K562 (cell line): Measurements from ENCODE around the gene RNPEPL1. TPM values are rescaled to one million over a fixed set of nuclear protein-coding genes. Genes with fewer than 3 reads are reported as not detected.

Source experiments
- ATAC-seq: fragments of 200-7000 bp; cut with Tn5 transposase; 3 replicates; pipeline ENCODE4 v1.9.1; 2020; ENCODE audit warnings: moderate library complexity
- BruUV-seq: library from RNA; stranded (reverse); fragments of 400-500 nt; replicated peaks from 2 replicates; lab custom pipeline; 2021; lab: Mats Ljungman, UMichigan
- CTCF ChIA-PET: fragments of 300-600 bp; formaldehyde crosslinking; extraction: SDS; loops from one replicate; lab custom pipeline; 2021; ENCODE audit warnings: low intra/inter-chr PET ratio; lab: Yijun Ruan, JAX
- POLR2A ChIA-PET: fragments of 300-600, 350-650 bp; sonication (Branson Sonifier 250); formaldehyde crosslinking; extraction: SDS; loops from one replicate; lab custom pipeline; 2021; ENCODE audit warnings: antibody characterized with exemption, inconsistent platforms; lab: Yijun Ruan, JAX
- DNase-seq, 4 experiments: peaks; one replicate each; pipeline versions ENCODE4 v3.0.0 to v3.0.0-alpha.2; 2011 to 2018; ENCODE audit warnings: low spot score in 3 of 4, mixed read lengths in 3 of 4; ENCODE audit errors: extremely low read depth in 1 of 4
- FAIRE-seq: peaks from 2 replicates; lab custom pipeline; 2011; peaks lifted over from hg19 to GRCh38; lab: Jason Lieb, UNC
- H2AFZ ChIP-seq: 2 replicates; pipeline ENCODE4 v1.6.0; 2011; ENCODE audit warnings: low read depth, low read length, control low read depth, inconsistent platforms
- H3K27ac ChIP-seq: fragments of 200-600 bp; 3 replicates; pipeline ENCODE4 v1.8.0; 2011; ENCODE audit warnings: low read depth, mild to moderate bottlenecking, control low read depth, inconsistent platforms, low read length, moderate library complexity, mixed read lengths; ENCODE audit errors: extremely low read depth
- H3K27me3 ChIP-seq, 2 experiments: fragments of 300-600 bp in 1 of 2; 2 replicates in 1 of 2; 3 replicates in 1 of 2; pipeline versions ENCODE4 v1.6.0 to v1.8.0; 2011; ENCODE audit warnings: inconsistent platforms in 2 of 2, low read length in 2 of 2, mild to moderate bottlenecking in 1 of 2, mixed read lengths in 1 of 2, moderate library complexity in 1 of 2; ENCODE audit not compliant: control insufficient read depth in 2 of 2, insufficient read depth in 2 of 2
- H3K36me3 ChIP-seq: fragments of 300-600 bp; 3 replicates; pipeline ENCODE4 v1.8.0; 2011; ENCODE audit warnings: mild to moderate bottlenecking, low read length, inconsistent platforms; ENCODE audit not compliant: control insufficient read depth, insufficient read depth
- H3K4me1 ChIP-seq, 2 experiments: fragments of 200-600 bp in 1 of 2; replicated peaks in 1 of 2; 2 replicates in 1 of 2; 3 replicates in 1 of 2; pipeline versions ENCODE4 v1.5.1 to v1.8.0; 2011; ENCODE audit warnings: inconsistent platforms in 2 of 2, low read length in 2 of 2, mild to moderate bottlenecking in 1 of 2, mixed read lengths in 1 of 2, moderate library complexity in 1 of 2; ENCODE audit not compliant: control insufficient read depth in 2 of 2, insufficient read depth in 2 of 2
- H3K4me2 ChIP-seq: 2 replicates; pipeline ENCODE4 v1.6.1; 2011; ENCODE audit warnings: low read length, control low read depth, inconsistent platforms, mixed read lengths; ENCODE audit not compliant: insufficient read depth
- H3K4me3 ChIP-seq: fragments of 200-600 bp; sonication (generic), shearing (Covaris generic); 2 replicates; pipeline ENCODE4 v1.5.1; 2016; ENCODE audit warnings: control low read depth, inconsistent platforms
- H3K79me2 ChIP-seq: fragments of 200-600 bp; 3 replicates; pipeline ENCODE4 v1.8.0; 2011; ENCODE audit warnings: low read length, inconsistent platforms; ENCODE audit not compliant: control insufficient read depth, insufficient read depth
- H3K9ac ChIP-seq, 2 experiments: 2 replicates each; pipeline versions ENCODE4 v1.6.0 to v1.6.1; 2011; ENCODE audit warnings: low read depth in 2 of 2, low read length in 2 of 2, control low read depth in 1 of 2, inconsistent platforms in 1 of 2, mild to moderate bottlenecking in 1 of 2, mixed read lengths in 1 of 2; ENCODE audit not compliant: insufficient read depth in 1 of 2
- H3K9me1 ChIP-seq: one replicate; pipeline ENCODE4 v1.6.0; 2011; ENCODE audit warnings: inconsistent platforms, mild to moderate bottlenecking, low read length, moderate library complexity; ENCODE audit not compliant: control insufficient read depth, insufficient read depth
- H3K9me3 ChIP-seq: replicated peaks from 2 replicates; pipeline ENCODE4 v1.5.1; 2011; ENCODE audit warnings: low read depth, low read length, inconsistent platforms; ENCODE audit not compliant: control insufficient read depth, insufficient read depth
- H4K20me1 ChIP-seq: replicated peaks from 2 replicates; pipeline ENCODE4 v1.6.1; 2011; ENCODE audit warnings: low read length, inconsistent platforms, mixed read lengths; ENCODE audit not compliant: control insufficient read depth, insufficient read depth
- KLF1 ChIP-seq: fragments of 450-650 bp; IDR thresholded peaks from 2 replicates; pipeline ENCODE4 v1.6.1; 2016; ENCODE audit warnings: missing genetic modification characterization, missing compliant biosample characterization
- NCOA4 ChIP-seq: fragments of 450-650 bp; IDR thresholded peaks from 2 replicates; pipeline ENCODE4 v1.6.1; 2018; ENCODE audit warnings: mild to moderate bottlenecking; ENCODE audit not compliant: partially characterized antibody
- NFIC ChIP-seq: fragments of 450-650 bp; IDR thresholded peaks from 2 replicates; pipeline ENCODE4 v1.6.1; 2017; ENCODE audit warnings: mild to moderate bottlenecking, inconsistent platforms
- ZFP36 ChIP-seq: fragments of 150-350 bp; IDR thresholded peaks from 2 replicates; pipeline ENCODE4 v1.6.1; 2018; ENCODE audit warnings: low read length, low read depth; ENCODE audit not compliant: partially characterized antibody
- WGBS: fragments of 100-300 bp; shearing (Covaris generic); methylation state at CpG from one replicate; pipeline ENCODE4 v1.1.6; 2016; ENCODE audit warnings: low coverage, mixed read lengths; ENCODE audit not compliant: insufficient coverage; ENCODE audit errors: missing lambda C conversion rate; 5-methylcytosine and 5-hydroxymethylcytosine counted together
- in situ Hi-C: fragments of 300-500 bp; cut with MboI; formaldehyde crosslinking; loops from 4 replicates; pipeline ENCODE4 v1.15.0; 2018; ENCODE audit warnings: inconsistent platforms, mixed read lengths
- intact Hi-C: fragments of 100-400 bp; cut with micrococcal nuclease; formaldehyde crosslinking; loops from 2 replicates; pipeline ENCODE4 v1.14.2; 2022
- polyA plus RNA-seq, 8 experiments: library from polyadenylated mRNA; depleted of rRNA in 4 of 8; stranded (reverse) in 5 of 8; unstranded in 3 of 8; fragments of >200 nt; fragmentation: Nextera tagmentation in 2 of 8; fragmentation: Illumina TruSeq in 1 of 8; extraction: Ambion mirVana in 2 of 8; extraction: Trizol in 1 of 8; gene quantifications; 2 replicates each; pipeline versions ENCODE4 v1.2.1 to v1.2.3, GENCODE V29; 2011 to 2014; ENCODE audit warnings: inconsistent platforms in 1 of 8, missing spikeins in 1 of 8
- total RNA-seq, 7 experiments: library from RNA; depleted of rRNA in 6 of 7; stranded (reverse); fragments of >200 nt in 6 of 7; fragmentation: Illumina TruSeq in 2 of 7; extraction: Trizol in 2 of 7; gene quantifications; 2 replicates each; pipeline versions ENCODE4 v1.2.1 to v1.2.3, GENCODE V29; 2011 to 2021; ENCODE audit warnings: low replicate concordance in 1 of 7
- TF ChIP-seq, protein P1 (sequence below): fragments of 450-650 bp; IDR thresholded peaks from 2 replicates; pipeline ENCODE4 v1.6.1; 2014; ENCODE audit warnings: low read depth, mild to moderate bottlenecking, moderate library complexity, borderline replicate concordance

Gene RNPEPL1
- total and polyA plus RNA-seq, 9 of the 15 experiments (the other 6 are each of a cell fraction or from before 2014, with no cell fraction given), result 0.07 to 38.7 (median 5.6) TPM

DNA sequence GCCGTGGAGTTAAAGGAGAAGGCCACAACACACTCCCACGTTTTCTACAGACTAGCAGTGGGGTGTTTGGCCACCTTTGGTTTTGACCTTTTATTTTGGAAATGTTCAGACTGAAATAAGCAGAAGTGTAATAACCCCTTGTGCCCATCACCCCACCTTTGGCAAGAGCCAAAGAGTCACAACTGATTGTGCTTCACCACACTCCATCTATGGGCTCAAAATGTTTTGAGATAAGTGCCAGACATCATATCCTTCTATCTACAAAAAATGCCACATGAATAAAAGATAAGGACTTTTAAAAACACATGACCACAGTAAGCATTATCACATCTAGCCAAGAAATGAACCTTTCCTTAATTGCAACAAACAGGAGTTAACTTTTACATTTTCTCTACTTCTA, 47.1 kb downstream of the RNPEPL1 start:
- no peak for FAIRE-seq
- no peak overlapping the region for H3K9ac ChIP-seq
- no peaks in the 10 kb centered on the region for H3K9me3 ChIP-seq
- H3K4me2 ChIP-seq, result no peak overlapping the region
- ChIA-PET POLR2A (interaction anchor here (1.5 kb wide), 1 partner anchor 10 kb away, joined by 4 read pairs; the partner anchor contains the start of gene GPR35), CTCF (no interaction called here)
- in situ Hi-C loops (no loop called here), intact Hi-C loops (no loop called here)
- no peak overlapping the region for H3K4me3 ChIP-seq
- DNase-seq, result no peak
- no peak overlapping the region for H2AFZ ChIP-seq
- H3K9me1 ChIP-seq, result no peaks in the 10 kb centered on the region
- H3K27me3 ChIP-seq, result no peaks in the 10 kb centered on the region
- BruUV-seq, result no TSS peak
- TF ChIP-seq NCOA4, result no peak
- no peak for TF ChIP-seq ZFP36
- no peaks in the 10 kb centered on the region for H3K36me3 ChIP-seq
- no peak overlapping the region for H3K27ac ChIP-seq
- H4K20me1 ChIP-seq, result no peaks in the 10 kb centered on the region
- peaks cover 13 to 26% of the 10 kb centered on the region in 2 experiments for H3K4me1 ChIP-seq
- ATAC-seq, result no peak
- H3K79me2 ChIP-seq, result no peaks in the 10 kb centered on the region
- WGBS, result 17% methylated on average over 1 of the region's 2 CpGs

- CTCF ChIA-PET, result no interaction called here
- Histone ChIP-seq H3K4me1 (peaks cover 13 to 29% of the 10 kb centered on the region in 2 experiments), H3K27me3 (no peaks in the 10 kb centered on the region), H3K36me3 (no peaks in the 10 kb centered on the region), H3K9me1 (no peaks in the 10 kb centered on the region), H4K20me1 (no peaks in the 10 kb centered on the region), H3K9me3 (no peaks in the 10 kb centered on the region), H3K4me3 (no peak overlapping the region), H3K4me2 (no peak overlapping the region), H3K27ac (no peak overlapping the region), H3K79me2 (no peaks in the 10 kb centered on the region), H3K9ac (no peak overlapping the region), H2AFZ (no peak overlapping the region)
- DNase-seq (no peak), ATAC-seq (no peak), FAIRE-seq (no peak)
- TF ChIP-seq NFIC, result peak; percentile 45; the same call in 1 of the 2 replicates
- TF ChIP-seq, protein P1, sequence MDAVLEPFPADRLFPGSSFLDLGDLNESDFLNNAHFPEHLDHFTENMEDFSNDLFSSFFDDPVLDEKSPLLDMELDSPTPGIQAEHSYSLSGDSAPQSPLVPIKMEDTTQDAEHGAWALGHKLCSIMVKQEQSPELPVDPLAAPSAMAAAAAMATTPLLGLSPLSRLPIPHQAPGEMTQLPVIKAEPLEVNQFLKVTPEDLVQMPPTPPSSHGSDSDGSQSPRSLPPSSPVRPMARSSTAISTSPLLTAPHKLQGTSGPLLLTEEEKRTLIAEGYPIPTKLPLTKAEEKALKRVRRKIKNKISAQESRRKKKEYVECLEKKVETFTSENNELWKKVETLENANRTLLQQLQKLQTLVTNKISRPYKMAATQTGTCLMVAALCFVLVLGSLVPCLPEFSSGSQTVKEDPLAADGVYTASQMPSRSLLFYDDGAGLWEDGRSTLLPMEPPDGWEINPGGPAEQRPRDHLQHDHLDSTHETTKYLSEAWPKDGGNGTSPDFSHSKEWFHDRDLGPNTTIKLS, result no peak
- TF ChIP-seq KLF1, result no peak
- POLR2A ChIA-PET, result interaction anchor here (1.5 kb wide), 1 partner anchor 9 kb away, joined by 4 read pairs; the partner anchor contains the start of gene GPR35
- BruUV-seq, result no TSS peak
- intact Hi-C loops, result no loop called here
- 33% methylated on average over 14 of the region's 20 CpGs for WGBS
- in situ Hi-C loops, result no loop called here
Observed at GRCh38 chr2:240615820-240616547, 47.7 kb downstream of the RNPEPL1 start.
